Peyer's patch (tissue), 4 donors: Measurements from ENCODE around the gene ABLIM2. TPM values are rescaled to one million over a fixed set of nuclear protein-coding genes. Genes with fewer than 3 reads are reported as not detected.

Experiments
- DNase-seq, 3 donors: peaks; one replicate each; pipeline ENCODE4 v3.0.0-alpha.2; 2017 to 2019
- H3K27ac ChIP-seq, 4 donors: fragments of 200-600 bp; sonication (generic); one replicate each; pipeline ENCODE4 v1.5.1; 2016 to 2019
- H3K27me3 ChIP-seq, 2 donors: fragments of 200-600 bp; sonication (generic); one replicate each; pipeline ENCODE4 v1.5.1; 2019
- H3K36me3 ChIP-seq, 3 donors: fragments of 200-600 bp; sonication (generic); one replicate each; pipeline ENCODE4 v1.5.1; 2016 to 2019
- H3K4me1 ChIP-seq, 4 donors: fragments of 200-600 bp; sonication (generic); one replicate each; pipeline ENCODE4 v1.5.1; 2016 to 2019
- H3K4me3 ChIP-seq, 4 donors: fragments of 200-600 bp; sonication (generic); 1 replicate in 3 of 4; 2 replicates in 1 of 4; pipeline ENCODE4 v1.5.1; 2016 to 2019; ENCODE audit warnings: mild to moderate bottlenecking in 1 of 4
- H3K9me3 ChIP-seq, 4 donors: fragments of 200-600 bp; sonication (generic); one replicate each; pipeline ENCODE4 v1.5.1; 2016 to 2019; ENCODE audit warnings: mild to moderate bottlenecking in 1 of 4
- POLR2A ChIP-seq, 2 donors: fragments of 450-650 bp; IDR thresholded peaks; one replicate each; pipeline ENCODE4 v1.5.1; 2017; ENCODE audit warnings: antibody characterized with exemption in 2 of 2, mild to moderate bottlenecking in 2 of 2, moderate library complexity in 2 of 2
- total RNA-seq, 4 donors: library from RNA; depleted of rRNA; stranded (reverse); fragments of >200 nt; gene quantifications; one replicate each; pipeline ENCODE4 v1.1.0, GENCODE V29; 2016
- TF ChIP-seq, protein P1 (sequence below), 6 experiments: fragments of 450-650 bp in 4 of 6; fragments of 200-600 bp in 2 of 6; sonication (generic) in 1 of 6; IDR thresholded peaks; one replicate each; pipeline ENCODE4 v1.5.1; 2017 to 2019; ENCODE audit warnings: antibody characterized with exemption in 6 of 6, mild to moderate bottlenecking in 3 of 6, moderate library complexity in 1 of 6

The ABLIM2 gene
- total RNA-seq, 4 donors from 2014 or later, result 9.0 to 24.2 (median 11.7) TPM

DNA sequence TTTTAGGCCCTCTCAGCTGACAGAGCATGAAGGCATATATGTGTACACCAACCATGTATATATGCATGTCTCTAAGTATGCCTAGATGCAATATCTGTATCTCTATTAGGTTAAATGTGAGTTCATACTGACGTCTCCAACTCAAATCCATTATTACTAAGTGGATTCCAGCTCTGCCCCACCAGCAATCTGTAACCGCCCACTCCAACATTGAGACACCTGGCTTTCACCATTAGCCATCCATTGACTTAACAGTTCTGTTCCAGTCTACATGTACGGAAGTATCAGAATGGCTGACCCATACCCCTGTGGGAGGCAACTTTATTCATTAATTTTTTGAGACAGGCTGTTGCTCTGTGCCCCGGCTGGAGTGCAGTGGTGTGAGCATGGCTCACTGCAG lies 25.4 kb upstream of the ABLIM2 start:
- Histone ChIP-seq H3K36me3 (no peaks in the 10 kb centered on the region), H3K9me3 (no peaks in the 10 kb centered on the region), H3K4me1 (peaks cover 0 to 26% (median 0%) of the 10 kb centered on the region in 4 donors), H3K27me3 (no peaks in the 10 kb centered on the region), H3K27ac (no peak overlapping the region), H3K4me3 (no peak overlapping the region)
- no peak for TF ChIP-seq POLR2A (IDR thresholded peaks at IDR 0.05)
- TF ChIP-seq, protein P1, sequence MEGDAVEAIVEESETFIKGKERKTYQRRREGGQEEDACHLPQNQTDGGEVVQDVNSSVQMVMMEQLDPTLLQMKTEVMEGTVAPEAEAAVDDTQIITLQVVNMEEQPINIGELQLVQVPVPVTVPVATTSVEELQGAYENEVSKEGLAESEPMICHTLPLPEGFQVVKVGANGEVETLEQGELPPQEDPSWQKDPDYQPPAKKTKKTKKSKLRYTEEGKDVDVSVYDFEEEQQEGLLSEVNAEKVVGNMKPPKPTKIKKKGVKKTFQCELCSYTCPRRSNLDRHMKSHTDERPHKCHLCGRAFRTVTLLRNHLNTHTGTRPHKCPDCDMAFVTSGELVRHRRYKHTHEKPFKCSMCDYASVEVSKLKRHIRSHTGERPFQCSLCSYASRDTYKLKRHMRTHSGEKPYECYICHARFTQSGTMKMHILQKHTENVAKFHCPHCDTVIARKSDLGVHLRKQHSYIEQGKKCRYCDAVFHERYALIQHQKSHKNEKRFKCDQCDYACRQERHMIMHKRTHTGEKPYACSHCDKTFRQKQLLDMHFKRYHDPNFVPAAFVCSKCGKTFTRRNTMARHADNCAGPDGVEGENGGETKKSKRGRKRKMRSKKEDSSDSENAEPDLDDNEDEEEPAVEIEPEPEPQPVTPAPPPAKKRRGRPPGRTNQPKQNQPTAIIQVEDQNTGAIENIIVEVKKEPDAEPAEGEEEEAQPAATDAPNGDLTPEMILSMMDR (IDR thresholded peaks at IDR 0.05), result no peak
- no peak for DNase-seq

DNA sequence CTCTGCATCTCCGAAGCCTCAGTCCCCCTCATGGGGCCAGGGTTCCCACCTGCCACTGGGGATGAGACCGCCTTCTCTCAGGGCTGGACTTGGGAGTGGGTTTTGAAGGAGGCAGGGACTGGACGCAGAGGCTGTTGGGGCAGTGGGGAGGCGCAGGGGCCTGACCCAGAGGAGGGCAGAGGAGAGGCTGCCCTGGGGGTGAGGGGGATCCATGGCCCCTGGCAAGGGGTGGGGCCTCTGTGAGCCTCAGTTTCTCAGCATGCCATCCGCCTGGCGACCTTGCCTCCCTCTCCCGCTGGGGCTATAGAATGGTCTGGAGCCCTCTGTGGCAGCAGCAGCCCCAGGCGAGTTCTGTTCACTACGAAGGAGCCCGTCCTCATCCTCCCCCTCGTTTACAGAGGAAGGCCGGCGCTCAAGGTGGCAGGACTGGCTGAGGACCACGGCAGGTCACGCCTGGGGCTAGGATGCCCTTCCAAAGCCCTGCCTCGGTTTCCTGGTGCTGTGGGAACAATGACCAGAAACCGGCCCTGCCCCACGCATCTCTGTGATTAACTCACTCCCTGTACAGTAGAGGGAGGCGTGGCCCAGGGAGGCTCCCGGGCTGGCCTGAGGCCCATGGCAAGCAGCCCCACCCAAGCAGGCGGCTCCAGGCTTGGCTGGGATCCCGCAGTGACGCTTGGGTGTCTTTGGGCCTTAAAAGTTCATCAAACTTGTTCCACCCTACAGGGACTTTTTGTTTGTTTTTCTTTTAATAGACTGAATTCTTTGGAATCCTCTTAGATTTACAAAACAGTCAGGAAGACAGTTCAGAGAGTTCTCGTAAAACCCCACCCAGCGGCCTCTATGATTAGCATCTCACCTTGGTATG lies 24.5 kb upstream of the ABLIM2 start:
- Histone ChIP-seq H3K9me3 (no peaks in the 10 kb centered on the region), H3K4me1 (peaks cover 0 to 26% (median 0%) of the 10 kb centered on the region in 4 donors), H3K27me3 (no peaks in the 10 kb centered on the region), H3K4me3 (no peak overlapping the region), H3K36me3 (no peaks in the 10 kb centered on the region), H3K27ac (peak overlapping the region in 1 of 4 donors; percentile 17)
- TF ChIP-seq, protein P1 (IDR thresholded peaks at IDR 0.05), result no peak
- no peak for TF ChIP-seq POLR2A (IDR thresholded peaks at IDR 0.05)
- peak in 2 of 3 donors; percentile 87 to 89 for DNase-seq

DNA sequence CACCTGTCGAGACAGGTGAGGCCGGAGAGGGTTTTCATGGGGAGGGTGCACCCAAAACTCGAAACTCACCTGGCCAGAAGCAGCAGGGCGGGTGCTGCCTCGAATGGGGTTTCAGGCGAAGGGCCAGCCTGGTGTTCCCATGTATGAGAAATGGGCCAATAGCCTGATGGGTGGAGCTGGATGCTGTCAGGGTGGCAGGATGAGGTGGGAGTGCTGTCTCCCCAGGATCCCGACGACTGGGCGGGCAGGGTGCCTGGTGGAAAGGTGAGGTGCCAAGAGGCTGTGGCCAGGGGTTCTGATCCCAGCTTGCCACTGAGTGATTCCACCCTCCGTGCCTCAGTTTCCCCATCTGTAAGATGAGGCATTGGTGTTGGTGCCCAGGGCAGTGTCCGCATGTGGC lies 23.7 kb upstream of the ABLIM2 start:
- no peaks in the 10 kb centered on the region for H3K36me3 ChIP-seq
- TF ChIP-seq, protein P1 (IDR thresholded peaks at IDR 0.05), result no peak
- TF ChIP-seq POLR2A (IDR thresholded peaks at IDR 0.05), result no peak
- H3K4me3 ChIP-seq, result no peak overlapping the region
- no peak overlapping the region for H3K27ac ChIP-seq
- H3K9me3 ChIP-seq, result no peaks in the 10 kb centered on the region
- peaks cover 0 to 26% (median 0%) of the 10 kb centered on the region in 4 donors for H3K4me1 ChIP-seq
- DNase-seq, result no peak
- H3K27me3 ChIP-seq, result no peaks in the 10 kb centered on the region

DNA sequence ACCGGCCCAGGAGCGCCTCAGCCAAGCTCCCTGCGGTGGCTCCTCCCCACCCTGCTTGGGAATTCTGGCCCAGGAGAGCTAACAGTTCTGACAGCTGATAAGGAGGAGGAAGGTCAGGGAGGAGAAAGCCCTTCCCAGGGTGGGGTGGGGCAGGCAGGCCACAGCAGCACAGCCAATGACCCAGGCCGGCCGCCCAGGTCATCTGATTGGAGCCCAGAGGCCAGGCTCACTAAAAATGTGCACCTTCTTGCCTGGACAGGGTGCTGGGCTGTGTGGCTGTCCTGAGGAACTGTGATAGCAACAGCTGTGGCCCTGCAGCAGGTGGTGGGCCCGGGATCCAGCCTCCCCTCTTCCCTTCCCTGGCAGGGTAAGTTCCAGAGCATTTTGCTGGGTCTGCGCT lies 23.2 kb upstream of the ABLIM2 start:
- no peaks in the 10 kb centered on the region for H3K9me3 ChIP-seq
- no peaks in the 10 kb centered on the region for H3K36me3 ChIP-seq
- H3K4me3 ChIP-seq, result no peak overlapping the region
- no peaks in the 10 kb centered on the region for H3K27me3 ChIP-seq
- H3K27ac ChIP-seq, result no peak overlapping the region
- DNase-seq, result peak in 1 of 3 donors; percentile 72
- TF ChIP-seq, protein P1 (IDR thresholded peaks at IDR 0.05), result no peak
- no peak for TF ChIP-seq POLR2A (IDR thresholded peaks at IDR 0.05)
- peaks cover 0 to 26% (median 0%) of the 10 kb centered on the region in 4 donors for H3K4me1 ChIP-seq

DNA sequence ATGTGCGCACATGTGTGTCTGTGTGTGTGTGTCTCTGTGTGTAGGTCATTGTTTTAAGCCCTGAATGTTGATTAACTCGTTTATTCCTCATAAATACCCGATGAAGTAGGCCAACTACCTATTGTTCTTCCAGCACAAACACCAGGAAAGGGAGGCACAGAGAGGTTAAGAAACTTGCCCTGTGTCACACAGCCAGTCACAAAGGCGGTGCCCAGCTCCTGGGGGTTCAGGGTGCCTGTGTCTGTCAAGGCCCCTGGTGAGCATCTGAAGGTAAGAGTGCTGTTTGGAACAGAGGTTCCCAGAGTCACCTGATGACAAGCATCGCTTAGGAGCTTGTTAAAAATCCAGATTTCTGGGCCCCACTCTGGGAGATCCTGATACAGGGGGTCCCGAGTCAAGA lies 22.5 kb upstream of the ABLIM2 start:
- no peaks in the 10 kb centered on the region for H3K27me3 ChIP-seq
- no peak overlapping the region for H3K27ac ChIP-seq
- H3K4me3 ChIP-seq, result no peak overlapping the region
- no peaks in the 10 kb centered on the region for H3K36me3 ChIP-seq
- DNase-seq, result no peak
- H3K4me1 ChIP-seq, result peaks cover 0 to 26% (median 0%) of the 10 kb centered on the region in 4 donors
- no peak for TF ChIP-seq POLR2A (IDR thresholded peaks at IDR 0.05)
- TF ChIP-seq, protein P1 (IDR thresholded peaks at IDR 0.05), result no peak
- no peaks in the 10 kb centered on the region for H3K9me3 ChIP-seq
